Measurements from ENCODE around the gene SDHAF1.

GRCh38 chr19:36040495-36040894 lies 45.5 kb downstream of the SDHAF1 start:
- no peak for TF ChIP-seq RARB (CRISPR knock-in tag; IDR thresholded peaks at IDR 0.05)
- TF ChIP-seq POU6F1 (CRISPR knock-in tag; IDR thresholded peaks at IDR 0.05; ENCODE audit: borderline replicate concordance, low read depth) = no peak
- no peak for TF ChIP-seq PATZ1 (CRISPR knock-in tag; IDR thresholded peaks at IDR 0.05; ENCODE audit: borderline replicate concordance)
- TF ChIP-seq CSRNP3 (CRISPR knock-in tag; IDR thresholded peaks at IDR 0.05) = no peak
- no peak for TF ChIP-seq ZFP30 (CRISPR knock-in tag; IDR thresholded peaks at IDR 0.05)
- TF ChIP-seq GLIS3 (CRISPR knock-in tag; IDR thresholded peaks at IDR 0.05) = no peak
- no peak for TF ChIP-seq TSHZ2 (CRISPR knock-in tag; IDR thresholded peaks at IDR 0.05)

Data from SK-N-SH treated with all-trans-retinoic acid at 6 μM for 48 hours (cell line).